A549 (cell line): ENCODE measurements around the gene WNT16. TPM values are rescaled to one million over a fixed set of nuclear protein-coding genes. Genes with fewer than 3 reads are reported as not detected.

Experiments
- ATAC-seq, 2 experiments: fragments of 200-7000 bp in 1 of 2; fragments of >200 bp in 1 of 2; cut with Nextera tagmentation in 1 of 2; cut with Tn5 transposase in 1 of 2; 3 replicates each; pipeline versions ENCODE4 v1.8.0 to v1.9.1; 2018 to 2020; ENCODE audit warnings: mild to moderate bottlenecking in 1 of 2, moderate library complexity in 1 of 2
- CTCF ChIA-PET: fragments of 300-600 bp; sonication (Branson Sonifier 250); formaldehyde crosslinking; extraction: SDS; loops from one replicate; lab custom pipeline; 2021; ENCODE audit warnings: antibody characterized with exemption, inconsistent platforms; lab: Yijun Ruan, JAX
- POLR2A ChIA-PET: fragments of 350-600 bp; formaldehyde crosslinking; extraction: SDS; loops from one replicate; lab custom pipeline; 2021; ENCODE audit warnings: antibody characterized with exemption, inconsistent platforms; lab: Yijun Ruan, JAX
- DNase-seq, 2 experiments: peaks; one replicate each; pipeline versions ENCODE4 v3.0.0 to v3.0.0-alpha.2; 2011 to 2016; ENCODE audit warnings: low read depth in 1 of 2, low spot score in 1 of 2
- FAIRE-seq: peaks from 2 replicates; lab custom pipeline; 2011; peaks lifted over from hg19 to GRCh38; lab: Jason Lieb, UNC
- H3K27ac ChIP-seq, 2 experiments: fragments of >200 bp; sonication (Bioruptor Twin); formaldehyde crosslinking; 3 replicates each; pipeline ENCODE4 v1.5.1; 2016 to 2017
- H3K4me1 ChIP-seq: fragments of >200 bp; sonication (Bioruptor Twin); formaldehyde crosslinking; 3 replicates; pipeline ENCODE4 v1.6.1; 2016
- H3K4me2 ChIP-seq: fragments of >200 bp; sonication (Bioruptor Twin); formaldehyde crosslinking; 3 replicates; pipeline ENCODE4 v1.6.1; 2016
- H3K4me3 ChIP-seq: fragments of >200 bp; sonication (Bioruptor Twin); formaldehyde crosslinking; 3 replicates; pipeline ENCODE4 v1.5.1; 2016
- H3K9me3 ChIP-seq: fragments of >200 bp; sonication (Bioruptor Twin); formaldehyde crosslinking; 3 replicates; pipeline ENCODE4 v1.6.1; 2016
- ATOH8 ChIP-seq: fragments of 250-450 bp; sonication (Bioruptor Pico); IDR thresholded peaks from 2 replicates; pipeline ENCODE4 v1.5.0; 2020; ENCODE audit warnings: low read depth, mild to moderate bottlenecking, moderate library complexity
- CEBPB ChIP-seq, 2 experiments: fragments of >200 bp in 1 of 2; sonication (Bioruptor Twin) in 1 of 2; formaldehyde crosslinking in 1 of 2; IDR thresholded peaks; 2 replicates each; pipeline ENCODE4 v1.6.1; 2012 to 2016
- CHD4 ChIP-seq: fragments of 200-600 bp; sonication (generic); IDR thresholded peaks from 2 replicates; pipeline ENCODE4 v1.6.1; 2016; ENCODE audit warnings: antibody characterized with exemption, mild to moderate bottlenecking, borderline replicate concordance
- CTCF ChIP-seq: fragments of >200 bp; sonication (Bioruptor Twin); formaldehyde crosslinking; IDR thresholded peaks from 3 replicates; pipeline ENCODE4 v1.5.1; 2016
- EHMT2 ChIP-seq: fragments of 200-600 bp; sonication (generic); IDR thresholded peaks from 2 replicates; pipeline ENCODE4 v1.6.1; 2016; ENCODE audit warnings: antibody characterized with exemption, low read depth, mild to moderate bottlenecking, moderate library complexity
- ELK1 ChIP-seq: fragments of 150-350 bp; IDR thresholded peaks from 2 replicates; pipeline ENCODE4 v1.6.1; 2014; ENCODE audit warnings: low read depth, mild to moderate bottlenecking, low read length
- FOXS1 ChIP-seq: fragments of 250-450 bp; sonication (Bioruptor Pico); IDR thresholded peaks from 2 replicates; pipeline ENCODE4 v1.5.0; 2020; ENCODE audit warnings: mild to moderate bottlenecking, moderate library complexity
- HDAC2 ChIP-seq: fragments of 200-600 bp; sonication (generic); IDR thresholded peaks from 2 replicates; pipeline ENCODE4 v1.6.1; 2016
- HOXB13 ChIP-seq: fragments of 250-450 bp; sonication (Bioruptor Pico); IDR thresholded peaks from 2 replicates; pipeline ENCODE4 v1.5.0; 2020; ENCODE audit warnings: low read depth, mild to moderate bottlenecking, moderate library complexity
- JUNB ChIP-seq: fragments of >200 bp; sonication (Bioruptor Twin); formaldehyde crosslinking; IDR thresholded peaks from 2 replicates; pipeline ENCODE4 v1.6.1; 2016
- KDM5A ChIP-seq: fragments of 200-600 bp; sonication (generic); IDR thresholded peaks from 2 replicates; pipeline ENCODE4 v1.6.1; 2016; ENCODE audit warnings: antibody characterized with exemption, mild to moderate bottlenecking
- MAFK ChIP-seq: fragments of 450-650 bp; IDR thresholded peaks from 2 replicates; pipeline ENCODE4 v1.6.1; 2014; ENCODE audit not compliant: partially characterized antibody
- MAZ ChIP-seq: fragments of 150-350 bp; IDR thresholded peaks from 2 replicates; pipeline ENCODE4 v1.6.1; 2014; ENCODE audit warnings: antibody characterized with exemption, low read depth, low read length, borderline replicate concordance
- NFE2L2 ChIP-seq: fragments of 150-350 bp; conservative IDR thresholded peaks from 2 replicates; pipeline ENCODE4 v1.6.1; 2014; ENCODE audit warnings: low read length
- NPAS2 ChIP-seq: fragments of 250-450 bp; sonication (Bioruptor Pico); IDR thresholded peaks from 2 replicates; pipeline ENCODE4 v1.8.0; 2022; ENCODE audit warnings: mild to moderate bottlenecking, moderate library complexity, borderline replicate concordance
- POLR2A ChIP-seq: IDR thresholded peaks from 2 replicates; pipeline ENCODE4 v1.6.1; 2012; ENCODE audit warnings: mild to moderate bottlenecking, low read length
- POLR2AphosphoS2 ChIP-seq: conservative IDR thresholded peaks from 2 replicates; pipeline ENCODE4 v1.6.1; 2012; ENCODE audit warnings: low read length, improper control_type of control experiment, inconsistent platforms
- RAD21 ChIP-seq, 2 experiments: fragments of >200 bp in 1 of 2; sonication (Bioruptor Twin) in 1 of 2; formaldehyde crosslinking in 1 of 2; IDR thresholded peaks in 1 of 2; conservative IDR thresholded peaks in 1 of 2; 2 replicates in 1 of 2; 3 replicates in 1 of 2; pipeline ENCODE4 v1.6.1; 2012 to 2018; ENCODE audit warnings: inconsistent platforms in 1 of 2
- RARB ChIP-seq: fragments of 250-450 bp; sonication (Bioruptor Pico); IDR thresholded peaks from 2 replicates; pipeline ENCODE4 v1.8.0; 2021; ENCODE audit warnings: mild to moderate bottlenecking, moderate library complexity
- TFCP2L1 ChIP-seq: fragments of 250-450 bp; sonication (Bioruptor Pico); IDR thresholded peaks from 2 replicates; pipeline ENCODE4 v1.5.0; 2021; ENCODE audit warnings: mild to moderate bottlenecking
- USF2 ChIP-seq: fragments of 450-650 bp; IDR thresholded peaks from 2 replicates; pipeline ENCODE4 v1.6.1; 2014; ENCODE audit warnings: antibody characterized with exemption
- ZC3H11A ChIP-seq: fragments of 450-650 bp; IDR thresholded peaks from 2 replicates; pipeline ENCODE4 v1.6.1; 2014; ENCODE audit warnings: antibody characterized with exemption, mild to moderate bottlenecking
- ZSCAN20 ChIP-seq: fragments of 250-450 bp; sonication (Bioruptor Pico); IDR thresholded peaks from 2 replicates; pipeline ENCODE4 v1.8.0; 2022; ENCODE audit warnings: mild to moderate bottlenecking, moderate library complexity
- WGBS: methylation state at CpG from one replicate; pipeline ENCODE4 v1.1.6; 2017; ENCODE audit errors: missing lambda C conversion rate; 5-methylcytosine and 5-hydroxymethylcytosine counted together
- polyA plus RNA-seq, 4 experiments: library from polyadenylated mRNA; depleted of rRNA in 3 of 4; stranded (reverse); fragments of >200 nt; fragmentation: RNase III in 1 of 4; extraction: RNeasy Plus Mini Kit Qiagen cat#74134 plus additional on column Dnase treatment in 1 of 4; gene quantifications; 2 replicates in 3 of 4; 3 replicates in 1 of 4; pipeline ENCODE4 v1.2.3, GENCODE V29; 2011 to 2017
- TF ChIP-seq, protein P1 (sequence below): fragments of 200-600 bp; sonication (generic); IDR thresholded peaks from 2 replicates; pipeline ENCODE4 v1.6.1; 2016; ENCODE audit warnings: antibody characterized with exemption, mild to moderate bottlenecking, moderate library complexity

WNT16 gene
- polyA plus RNA-seq, 2 of the 4 experiments (the other 2 are of a cell fraction) = not detected

GRCh38 chr7:121344497-121344896, 15.7 kb downstream of the WNT16 start:
- POLR2A ChIA-PET = interaction anchor here (0.6 kb wide), 1 partner anchor 394 kb away, joined by 4 read pairs; the partner anchor contains the start of gene ING3
- H3K4me2 ChIP-seq = no peak overlapping the region
- 95% methylated on average over 1 of the region's 1 CpG for WGBS
- no peaks in the 10 kb centered on the region for H3K4me1 ChIP-seq
- ATAC-seq = no peak
- H3K9me3 ChIP-seq = no peaks in the 10 kb centered on the region
- CTCF ChIA-PET = interaction anchor here (1.8 kb wide), 1 partner anchor 22 kb away, joined by 9 read pairs; no protein-coding TSS in a partner anchor
- FAIRE-seq = no peak
- no peak for DNase-seq
- no peak for TF ChIP-seq HOXB13
- TF ChIP-seq JUNB = no peak
- TF ChIP-seq MAZ = no peak
- no peak overlapping the region for H3K27ac ChIP-seq
- H3K4me3 ChIP-seq = no peak overlapping the region

GRCh38 chr7:121351682-121352081, 22.9 kb downstream of the WNT16 start:
- ChIA-PET CTCF (interaction anchor here (1.2 to 2.4 kb wide), 3 partner anchors 10 to 15 kb away, joined by 3 to 13 read pairs (median 4); no protein-coding TSS in a partner anchor), POLR2A (no interaction called here)
- Histone ChIP-seq H3K4me2 (no peak overlapping the region), H3K9me3 (no peaks in the 10 kb centered on the region), H3K4me3 (no peak overlapping the region), H3K4me1 (no peaks in the 10 kb centered on the region), H3K27ac (no peak overlapping the region)
- DNase-seq (no peak), ATAC-seq (no peak; a peak in 1 of 6 replicates), FAIRE-seq (no peak)
- TF ChIP-seq POLR2A = no peak
- TF ChIP-seq ATOH8 (CRISPR knock-in tag) = no peak

- no peak for DNase-seq
- no peak for FAIRE-seq
- 72% methylated on average over 3 of the region's 3 CpGs for WGBS
Observed at GRCh38 chr7:121352323-121352722, 23.5 kb downstream of the WNT16 start.

More at GRCh38 chr7:121352323-121352722, 23.5 kb downstream of the WNT16 start:
- Histone ChIP-seq H3K27ac (no peak overlapping the region), H3K9me3 (no peaks in the 10 kb centered on the region), H3K4me3 (no peak overlapping the region), H3K4me1 (no peaks in the 10 kb centered on the region), H3K4me2 (no peak overlapping the region)
- ChIA-PET POLR2A (interaction anchor here (0.5 kb wide), 1 partner anchor 402 kb away, joined by 3 read pairs; the partner anchor contains the start of gene ING3), CTCF (interaction anchor here (1.2 to 2.4 kb wide), 3 partner anchors 9 to 15 kb away, joined by 3 to 13 read pairs (median 4); no protein-coding TSS in a partner anchor)
- no peak for TF ChIP-seq POLR2AphosphoS2
- no peak for TF ChIP-seq CHD4
- TF ChIP-seq RARB (CRISPR knock-in tag) = no peak
- TF ChIP-seq HDAC2 = no peak
- TF ChIP-seq EHMT2 = no peak
- TF ChIP-seq CTCF = no peak
- TF ChIP-seq KDM5A = no peak
- TF ChIP-seq CEBPB (IDR thresholded peaks at IDR 0.05) = no peak
- TF ChIP-seq NFE2L2 = no peak
- TF ChIP-seq, protein P1, sequence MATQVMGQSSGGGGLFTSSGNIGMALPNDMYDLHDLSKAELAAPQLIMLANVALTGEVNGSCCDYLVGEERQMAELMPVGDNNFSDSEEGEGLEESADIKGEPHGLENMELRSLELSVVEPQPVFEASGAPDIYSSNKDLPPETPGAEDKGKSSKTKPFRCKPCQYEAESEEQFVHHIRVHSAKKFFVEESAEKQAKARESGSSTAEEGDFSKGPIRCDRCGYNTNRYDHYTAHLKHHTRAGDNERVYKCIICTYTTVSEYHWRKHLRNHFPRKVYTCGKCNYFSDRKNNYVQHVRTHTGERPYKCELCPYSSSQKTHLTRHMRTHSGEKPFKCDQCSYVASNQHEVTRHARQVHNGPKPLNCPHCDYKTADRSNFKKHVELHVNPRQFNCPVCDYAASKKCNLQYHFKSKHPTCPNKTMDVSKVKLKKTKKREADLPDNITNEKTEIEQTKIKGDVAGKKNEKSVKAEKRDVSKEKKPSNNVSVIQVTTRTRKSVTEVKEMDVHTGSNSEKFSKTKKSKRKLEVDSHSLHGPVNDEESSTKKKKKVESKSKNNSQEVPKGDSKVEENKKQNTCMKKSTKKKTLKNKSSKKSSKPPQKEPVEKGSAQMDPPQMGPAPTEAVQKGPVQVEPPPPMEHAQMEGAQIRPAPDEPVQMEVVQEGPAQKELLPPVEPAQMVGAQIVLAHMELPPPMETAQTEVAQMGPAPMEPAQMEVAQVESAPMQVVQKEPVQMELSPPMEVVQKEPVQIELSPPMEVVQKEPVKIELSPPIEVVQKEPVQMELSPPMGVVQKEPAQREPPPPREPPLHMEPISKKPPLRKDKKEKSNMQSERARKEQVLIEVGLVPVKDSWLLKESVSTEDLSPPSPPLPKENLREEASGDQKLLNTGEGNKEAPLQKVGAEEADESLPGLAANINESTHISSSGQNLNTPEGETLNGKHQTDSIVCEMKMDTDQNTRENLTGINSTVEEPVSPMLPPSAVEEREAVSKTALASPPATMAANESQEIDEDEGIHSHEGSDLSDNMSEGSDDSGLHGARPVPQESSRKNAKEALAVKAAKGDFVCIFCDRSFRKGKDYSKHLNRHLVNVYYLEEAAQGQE = no peak
- no peak for TF ChIP-seq FOXS1 (CRISPR knock-in tag)
- TF ChIP-seq NPAS2 (CRISPR knock-in tag) = no peak
- TF ChIP-seq ELK1 = no peak
- TF ChIP-seq ZSCAN20 (CRISPR knock-in tag) = no peak
- TF ChIP-seq MAFK = no peak
- no peak for TF ChIP-seq TFCP2L1 (CRISPR knock-in tag)
- no peak for TF ChIP-seq USF2
- TF ChIP-seq RAD21 (conservative IDR thresholded peaks at IDR 0.05 in 1 of 2, IDR thresholded peaks at IDR 0.05 in 1 of 2) = no peak
- no peak for TF ChIP-seq ZC3H11A
- TF ChIP-seq, all 56 proteins: peak for 0
- no peak for ATAC-seq
